HCT116 (cell line): ENCODE results near the gene SLC25A51. TPM values are rescaled to one million over a fixed set of nuclear protein-coding genes. Genes with fewer than 3 reads are reported as not detected.

Source experiments
- ATAC-seq: fragments of 200-7000 bp; cut with Tn5 transposase; 2 replicates; pipeline ENCODE4 v1.9.1; 2020; ENCODE audit warnings: mild to moderate bottlenecking, moderate library complexity
- BruUV-seq: library from RNA; stranded (reverse); fragments of 400-500 nt; replicated peaks from 2 replicates; lab custom pipeline; 2021; lab: Mats Ljungman, UMichigan
- CTCF ChIA-PET: fragments of 300-600 bp; sonication (Branson Sonifier 250); formaldehyde crosslinking; loops from one replicate; lab custom pipeline; 2021; ENCODE audit warnings: antibody characterized with exemption; lab: Charles Lee
- POLR2A ChIA-PET: fragments of 300-600, 350-600 bp; sonication (Branson Sonifier 250); formaldehyde crosslinking; loops from one replicate; lab custom pipeline; 2021; ENCODE audit warnings: antibody characterized with exemption; lab: Charles Lee
- RAD21 ChIA-PET, 2 experiments: fragments of 300-600 bp; sonication (Branson Sonifier 250); formaldehyde crosslinking; loops; one replicate each; lab custom pipeline; 2023; ENCODE audit warnings: low total read pairs in 2 of 2; ENCODE audit not compliant: uncharacterized antibody in 2 of 2, unreplicated experiment in 2 of 2, low non-redundant PET in 1 of 2; lab: Charles Lee
- DNase-seq: peaks from one replicate; pipeline ENCODE4 v3.0.0-alpha.2; 2010; ENCODE audit warnings: low read depth, low spot score
- H2AFZ ChIP-seq: fragments of 200-600 bp; shearing (Covaris generic), sonication (generic); 2 replicates; pipeline ENCODE4 v1.6.1; 2017; ENCODE audit warnings: low read depth, mixed run types, mixed read lengths, antibody characterized with exemption, low read length; ENCODE audit not compliant: poor library complexity, severe bottlenecking
- H3K27ac ChIP-seq: 2 replicates; pipeline ENCODE4 v1.5.1; 2012; ENCODE audit warnings: low read depth, low read length
- H3K27me3 ChIP-seq: fragments of 200-600 bp; sonication (generic); 2 replicates; pipeline ENCODE4 v1.6.1; 2016; ENCODE audit warnings: mixed run types, low read length, mixed read lengths; ENCODE audit not compliant: insufficient read depth
- H3K36me3 ChIP-seq, 2 experiments: fragments of 200-500 bp in 1 of 2; fragments of 200-600 bp in 1 of 2; sonication (Bioruptor generic) in 1 of 2; sonication (generic) in 1 of 2; 2 replicates each; pipeline versions ENCODE4 v1.5.1 to v1.6.1; 2014 to 2016; ENCODE audit warnings: low read length in 2 of 2, inconsistent platforms in 1 of 2, mixed read lengths in 1 of 2, mixed run types in 1 of 2; ENCODE audit not compliant: insufficient read depth in 2 of 2, control insufficient read depth in 1 of 2
- H3K4me1 ChIP-seq, 2 experiments: fragments of 200-600 bp in 1 of 2; sonication (generic) in 1 of 2; 2 replicates each; pipeline versions ENCODE4 v1.5.1 to v1.6.1; 2012 to 2017; ENCODE audit warnings: low read length in 2 of 2, inconsistent platforms in 1 of 2, mild to moderate bottlenecking in 1 of 2, mixed read lengths in 1 of 2, mixed run types in 1 of 2, moderate library complexity in 1 of 2; ENCODE audit not compliant: insufficient read depth in 2 of 2, control insufficient read depth in 1 of 2
- H3K4me2 ChIP-seq: fragments of 200-600 bp; sonication (generic); 2 replicates; pipeline ENCODE4 v1.6.1; 2017; ENCODE audit warnings: mixed run types, low read length, mixed read lengths
- H3K4me3 ChIP-seq, 2 experiments: fragments of 200-600 bp in 1 of 2; sonication (generic) in 1 of 2; replicated peaks in 1 of 2; 2 replicates each; pipeline ENCODE4 v1.5.1; 2011 to 2016; ENCODE audit warnings: low read length in 2 of 2, control low read depth in 1 of 2, low read depth in 1 of 2, mild to moderate bottlenecking in 1 of 2, mixed read lengths in 1 of 2, mixed run types in 1 of 2
- H3K79me2 ChIP-seq: fragments of 200-600 bp; sonication (generic); 2 replicates; pipeline ENCODE4 v1.6.1; 2017; ENCODE audit warnings: mild to moderate bottlenecking, mixed run types, low read length, moderate library complexity, mixed read lengths; ENCODE audit not compliant: insufficient read depth
- H3K9ac ChIP-seq: fragments of 200-600 bp; sonication (generic); 2 replicates; pipeline ENCODE4 v1.6.1; 2016; ENCODE audit warnings: low read length, mixed read lengths
- H3K9me2 ChIP-seq: fragments of 200-600 bp; sonication (generic), shearing (Covaris generic); 2 replicates; pipeline ENCODE4 v1.6.1; 2017; ENCODE audit warnings: mixed run types, mild to moderate bottlenecking, moderate library complexity; ENCODE audit not compliant: insufficient read depth
- H3K9me3 ChIP-seq, 2 experiments: fragments of 200-500 bp in 1 of 2; fragments of 200-600 bp in 1 of 2; sonication (Bioruptor generic) in 1 of 2; sonication (generic) in 1 of 2; 2 replicates each; pipeline ENCODE4 v1.6.1; 2014 to 2017; ENCODE audit warnings: low read length in 2 of 2, mixed read lengths in 2 of 2, inconsistent platforms in 1 of 2, low read depth in 1 of 2, mild to moderate bottlenecking in 1 of 2, mixed run types in 1 of 2, moderate library complexity in 1 of 2; ENCODE audit not compliant: control insufficient read depth in 1 of 2, insufficient read depth in 1 of 2
- H4K20me1 ChIP-seq: fragments of 200-600 bp; sonication (generic), shearing (Covaris generic); 2 replicates; pipeline ENCODE4 v1.6.1; 2017; ENCODE audit warnings: mixed run types, mild to moderate bottlenecking, moderate library complexity; ENCODE audit not compliant: insufficient read depth
- CBX3 ChIP-seq: IDR thresholded peaks from 2 replicates; pipeline ENCODE4 v1.6.1; 2012; ENCODE audit warnings: low read depth
- EGR1 ChIP-seq: IDR thresholded peaks from 2 replicates; pipeline ENCODE4 v1.6.1; 2012; ENCODE audit warnings: low read depth
- ELF1 ChIP-seq: IDR thresholded peaks from 2 replicates; pipeline ENCODE4 v1.6.1; 2012; ENCODE audit warnings: low read depth, borderline replicate concordance
- EZH2 ChIP-seq: fragments of 200-600 bp; sonication (generic); IDR thresholded peaks from 2 replicates; pipeline ENCODE4 v1.6.1; 2017; ENCODE audit warnings: antibody characterized with exemption, mixed run types
- EZH2phosphoT487 ChIP-seq: fragments of 200-600 bp; IDR thresholded peaks from 2 replicates; pipeline ENCODE4 v1.6.1; 2018; ENCODE audit warnings: antibody characterized with exemption, borderline replicate concordance
- MAX ChIP-seq: IDR thresholded peaks from 2 replicates; pipeline ENCODE4 v1.6.1; 2012
- SIN3A ChIP-seq: IDR thresholded peaks from 2 replicates; pipeline ENCODE4 v1.6.1; 2012; ENCODE audit warnings: low read depth
- SRF ChIP-seq: IDR thresholded peaks from 2 replicates; pipeline ENCODE4 v1.6.1; 2012; ENCODE audit warnings: low read depth
- TCF7L2 ChIP-seq: IDR thresholded peaks from 2 replicates; pipeline ENCODE4 v1.7.0; 2011; ENCODE audit warnings: borderline replicate concordance, inconsistent platforms; ENCODE audit not compliant: insufficient read depth, insufficient read length; ENCODE audit errors: extremely low read depth
- ZFX ChIP-seq: fragments of 450-650 bp; IDR thresholded peaks from 2 replicates; pipeline ENCODE4 v1.6.1; 2017
- ZNF274 ChIP-seq: fragments of 200-500 bp; sonication (Bioruptor generic); IDR thresholded peaks from 2 replicates; pipeline ENCODE4 v1.6.1; 2014; ENCODE audit warnings: mild to moderate bottlenecking, low read depth, low read length, inconsistent platforms
- intact Hi-C: fragments of 100-400 bp; cut with micrococcal nuclease; formaldehyde crosslinking; loops from 2 replicates; pipeline ENCODE4 v1.10.0; 2022
- total RNA-seq: library from RNA; stranded (reverse); gene quantifications from one replicate; pipeline ENCODE4 v1.2.1, GENCODE V29; 2021; ENCODE audit not compliant: unreplicated experiment
- TF ChIP-seq, protein P1 (sequence below): IDR thresholded peaks from 2 replicates; pipeline ENCODE4 v1.6.1; 2011; ENCODE audit warnings: mild to moderate bottlenecking, low read length, moderate library complexity; ENCODE audit not compliant: insufficient replicate concordance; ENCODE audit errors: extremely low read depth
- TF ChIP-seq, protein P2 (sequence below): IDR thresholded peaks from 2 replicates; pipeline ENCODE4 v1.6.1; 2012

Gene SLC25A51
- total RNA-seq, 1 experiment from 2014 or later = 27.3 TPM

DNA sequence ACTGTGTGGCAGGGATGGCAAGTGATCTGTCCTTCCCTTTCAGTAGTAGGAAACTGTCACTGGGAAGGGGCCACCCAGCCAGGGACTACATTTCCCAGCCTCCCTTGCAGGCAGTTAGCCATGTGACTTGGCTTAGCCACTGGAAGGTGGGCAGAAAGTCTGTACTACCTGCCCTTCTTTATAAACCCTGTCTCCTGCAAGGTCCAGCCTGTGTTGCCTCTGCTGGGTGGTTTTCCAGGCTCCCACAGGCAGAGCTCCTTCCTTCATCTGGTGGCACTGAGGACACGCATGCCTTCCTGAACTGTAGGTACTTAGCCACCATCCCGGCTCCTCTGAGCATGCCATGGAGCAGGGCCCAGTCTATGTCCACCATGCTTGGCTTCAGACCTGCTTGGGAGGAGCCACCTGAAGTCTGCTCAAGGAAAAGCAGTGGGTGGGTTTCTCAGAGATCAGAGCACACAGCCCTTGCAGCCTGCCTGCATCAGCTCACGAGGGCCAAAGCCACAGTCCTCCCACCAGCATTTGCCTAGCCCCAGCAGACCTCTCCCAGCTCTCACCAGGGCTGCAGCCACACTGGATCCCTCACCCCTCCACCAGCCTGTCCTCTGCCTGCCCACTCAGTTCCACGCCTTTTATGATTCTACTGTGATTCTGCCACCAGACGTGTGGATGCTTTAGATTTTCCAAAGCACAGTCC lies 16.7 kb upstream of the SLC25A51 start:
- intact Hi-C loops = no loop called here
- Histone ChIP-seq H3K4me1 (peaks cover 2 to 11% of the 10 kb centered on the region in 2 experiments), H3K36me3 (peaks cover 7 to 23% of the 10 kb centered on the region in 2 experiments; a peak in 3 of 4 replicates), H3K27ac (no peak overlapping the region), H4K20me1 (no peaks in the 10 kb centered on the region), H3K27me3 (no peaks in the 10 kb centered on the region), H3K9me3 (no peaks in the 10 kb centered on the region), H2AFZ (no peak overlapping the region), H3K9ac (no peak overlapping the region), H3K4me2 (no peak overlapping the region), H3K79me2 (peaks cover 6% of the 10 kb centered on the region; the same call in 1 of the 2 replicates), H3K9me2 (no peaks in the 10 kb centered on the region), H3K4me3 (no peak overlapping the region)
- ATAC-seq (peak; percentile 80), DNase-seq (no peak)
- TF ChIP-seq CBX3 (no peak), ZFX (no peak), EGR1 (no peak), EZH2 (no peak), EZH2phosphoT487 (no peak), SIN3A (no peak), SRF (no peak), TCF7L2 (no peak), ELF1 (no peak), ZNF274 (no peak), MAX (no peak)
- TF ChIP-seq, protein P1, sequence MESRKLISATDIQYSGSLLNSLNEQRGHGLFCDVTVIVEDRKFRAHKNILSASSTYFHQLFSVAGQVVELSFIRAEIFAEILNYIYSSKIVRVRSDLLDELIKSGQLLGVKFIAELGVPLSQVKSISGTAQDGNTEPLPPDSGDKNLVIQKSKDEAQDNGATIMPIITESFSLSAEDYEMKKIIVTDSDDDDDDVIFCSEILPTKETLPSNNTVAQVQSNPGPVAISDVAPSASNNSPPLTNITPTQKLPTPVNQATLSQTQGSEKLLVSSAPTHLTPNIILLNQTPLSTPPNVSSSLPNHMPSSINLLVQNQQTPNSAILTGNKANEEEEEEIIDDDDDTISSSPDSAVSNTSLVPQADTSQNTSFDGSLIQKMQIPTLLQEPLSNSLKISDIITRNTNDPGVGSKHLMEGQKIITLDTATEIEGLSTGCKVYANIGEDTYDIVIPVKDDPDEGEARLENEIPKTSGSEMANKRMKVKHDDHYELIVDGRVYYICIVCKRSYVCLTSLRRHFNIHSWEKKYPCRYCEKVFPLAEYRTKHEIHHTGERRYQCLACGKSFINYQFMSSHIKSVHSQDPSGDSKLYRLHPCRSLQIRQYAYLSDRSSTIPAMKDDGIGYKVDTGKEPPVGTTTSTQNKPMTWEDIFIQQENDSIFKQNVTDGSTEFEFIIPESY = no peak
- TF ChIP-seq, protein P2, sequence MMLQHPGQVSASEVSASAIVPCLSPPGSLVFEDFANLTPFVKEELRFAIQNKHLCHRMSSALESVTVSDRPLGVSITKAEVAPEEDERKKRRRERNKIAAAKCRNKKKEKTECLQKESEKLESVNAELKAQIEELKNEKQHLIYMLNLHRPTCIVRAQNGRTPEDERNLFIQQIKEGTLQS = no peak
- no TSS peak for BruUV-seq
- POLR2A ChIA-PET = no interaction called here
- RAD21 ChIA-PET = no interaction called here
- CTCF ChIA-PET = interaction anchor here (1.5 kb wide), 1 partner anchor 104 kb away, joined by 3 read pairs; no protein-coding TSS in a partner anchor
